22Rv1 (cell line): ENCODE results near the gene MBP.

Experiments
- CTCF ChIP-seq: fragments of 450-650 bp; IDR thresholded peaks from 2 replicates; pipeline ENCODE4 v1.5.1; 2017; ENCODE audit warnings: mild to moderate bottlenecking
- ZFX ChIP-seq: fragments of 450-650 bp; IDR thresholded peaks from 2 replicates; pipeline ENCODE4 v1.6.1; 2017; ENCODE audit warnings: antibody characterized with exemption, borderline replicate concordance

- TF ChIP-seq CTCF (no peak), ZFX (no peak)
These were observed at the start of gene MBP for GRCh38 chr18:77132369-77133050.
